Measurements from ENCODE around the gene MRPL55. TPM values are rescaled to one million over a fixed set of nuclear protein-coding genes. Genes with fewer than 3 reads are reported as not detected.

Gene MRPL55
- total RNA-seq, 1 donor from 2014 or later: 47.5 TPM

- peaks cover 19% of the 10 kb centered on the region for H3K4me1 Mint-ChIP-seq (ENCODE audit: unreplicated experiment)
- peak overlapping the region; percentile 24 for H3K27ac Mint-ChIP-seq (ENCODE audit: unreplicated experiment)
- peaks cover 34% of the 10 kb centered on the region for H3K36me3 Mint-ChIP-seq (ENCODE audit: low read depth, unreplicated experiment)
- no peaks in the 10 kb centered on the region for H3K9me3 Mint-ChIP-seq (ENCODE audit: unreplicated experiment)
- DNase-seq (ENCODE audit: low spot score): no peak
- H3K4me3 Mint-ChIP-seq (ENCODE audit: unreplicated experiment): peak overlapping the region; percentile 78
- TF ChIP-seq, protein P1, sequence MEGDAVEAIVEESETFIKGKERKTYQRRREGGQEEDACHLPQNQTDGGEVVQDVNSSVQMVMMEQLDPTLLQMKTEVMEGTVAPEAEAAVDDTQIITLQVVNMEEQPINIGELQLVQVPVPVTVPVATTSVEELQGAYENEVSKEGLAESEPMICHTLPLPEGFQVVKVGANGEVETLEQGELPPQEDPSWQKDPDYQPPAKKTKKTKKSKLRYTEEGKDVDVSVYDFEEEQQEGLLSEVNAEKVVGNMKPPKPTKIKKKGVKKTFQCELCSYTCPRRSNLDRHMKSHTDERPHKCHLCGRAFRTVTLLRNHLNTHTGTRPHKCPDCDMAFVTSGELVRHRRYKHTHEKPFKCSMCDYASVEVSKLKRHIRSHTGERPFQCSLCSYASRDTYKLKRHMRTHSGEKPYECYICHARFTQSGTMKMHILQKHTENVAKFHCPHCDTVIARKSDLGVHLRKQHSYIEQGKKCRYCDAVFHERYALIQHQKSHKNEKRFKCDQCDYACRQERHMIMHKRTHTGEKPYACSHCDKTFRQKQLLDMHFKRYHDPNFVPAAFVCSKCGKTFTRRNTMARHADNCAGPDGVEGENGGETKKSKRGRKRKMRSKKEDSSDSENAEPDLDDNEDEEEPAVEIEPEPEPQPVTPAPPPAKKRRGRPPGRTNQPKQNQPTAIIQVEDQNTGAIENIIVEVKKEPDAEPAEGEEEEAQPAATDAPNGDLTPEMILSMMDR (IDR thresholded peaks at IDR 0.05; ENCODE audit: unreplicated experiment): no peak
- H3K27me3 Mint-ChIP-seq (ENCODE audit: unreplicated experiment): peaks cover 15% of the 10 kb centered on the region
Observed at GRCh38 chr1:228099331-228099732, 9.8 kb downstream of the MRPL55 start.

DNA sequence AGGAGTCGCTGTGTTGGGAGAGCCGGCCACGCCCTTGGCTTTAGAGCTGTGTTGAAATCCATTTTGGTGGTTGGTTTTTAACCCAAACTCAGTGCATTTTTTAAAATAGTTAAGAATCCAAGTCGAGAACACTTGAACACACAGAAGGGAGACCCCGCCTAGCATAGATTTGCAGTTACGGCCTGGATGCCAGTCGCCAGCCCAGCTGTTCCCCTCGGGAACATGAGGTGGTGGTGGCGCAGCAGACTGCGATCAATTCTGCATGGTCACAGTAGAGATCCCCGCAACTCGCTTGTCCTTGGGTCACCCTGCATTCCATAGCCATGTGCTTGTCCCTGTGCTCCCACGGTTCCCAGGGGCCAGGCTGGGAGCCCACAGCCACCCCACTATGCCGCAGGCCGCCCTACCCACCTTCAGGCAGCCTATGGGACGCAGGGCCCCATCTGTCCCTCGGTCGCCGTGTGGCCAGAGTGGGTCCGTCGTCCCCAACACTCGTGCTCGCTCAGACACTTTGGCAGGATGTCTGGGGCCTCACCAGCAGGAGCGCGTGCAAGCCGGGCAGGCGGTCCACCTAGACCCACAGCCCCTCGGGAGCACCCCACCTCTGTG, 10.7 kb downstream of the MRPL55 start:
- no peak for DNase-seq (ENCODE audit: low spot score)
- Mint-ChIP-seq H3K4me3 (ENCODE audit: unreplicated experiment) (no peak overlapping the region), H3K27me3 (ENCODE audit: unreplicated experiment) (peaks cover 15% of the 10 kb centered on the region), H3K9me3 (ENCODE audit: unreplicated experiment) (no peaks in the 10 kb centered on the region), H3K36me3 (ENCODE audit: low read depth, unreplicated experiment) (peaks cover 37% of the 10 kb centered on the region), H3K4me1 (ENCODE audit: unreplicated experiment) (peaks cover 18% of the 10 kb centered on the region), H3K27ac (ENCODE audit: unreplicated experiment) (no peak overlapping the region)
- TF ChIP-seq, protein P1 (IDR thresholded peaks at IDR 0.05; ENCODE audit: unreplicated experiment): no peak

- DNase-seq (ENCODE audit: low spot score): no peak
- Mint-ChIP-seq H3K4me1 (ENCODE audit: unreplicated experiment) (peaks cover 18% of the 10 kb centered on the region), H3K36me3 (ENCODE audit: low read depth, unreplicated experiment) (peaks cover 37% of the 10 kb centered on the region), H3K9me3 (ENCODE audit: unreplicated experiment) (no peaks in the 10 kb centered on the region), H3K27ac (ENCODE audit: unreplicated experiment) (no peak overlapping the region), H3K4me3 (ENCODE audit: unreplicated experiment) (peak overlapping the region; percentile 59), H3K27me3 (ENCODE audit: unreplicated experiment) (peaks cover 15% of the 10 kb centered on the region)
- TF ChIP-seq, protein P1 (IDR thresholded peaks at IDR 0.05; ENCODE audit: unreplicated experiment): no peak
Observed at GRCh38 chr1:228097333-228098081, 11.6 kb downstream of the MRPL55 start.

DNA sequence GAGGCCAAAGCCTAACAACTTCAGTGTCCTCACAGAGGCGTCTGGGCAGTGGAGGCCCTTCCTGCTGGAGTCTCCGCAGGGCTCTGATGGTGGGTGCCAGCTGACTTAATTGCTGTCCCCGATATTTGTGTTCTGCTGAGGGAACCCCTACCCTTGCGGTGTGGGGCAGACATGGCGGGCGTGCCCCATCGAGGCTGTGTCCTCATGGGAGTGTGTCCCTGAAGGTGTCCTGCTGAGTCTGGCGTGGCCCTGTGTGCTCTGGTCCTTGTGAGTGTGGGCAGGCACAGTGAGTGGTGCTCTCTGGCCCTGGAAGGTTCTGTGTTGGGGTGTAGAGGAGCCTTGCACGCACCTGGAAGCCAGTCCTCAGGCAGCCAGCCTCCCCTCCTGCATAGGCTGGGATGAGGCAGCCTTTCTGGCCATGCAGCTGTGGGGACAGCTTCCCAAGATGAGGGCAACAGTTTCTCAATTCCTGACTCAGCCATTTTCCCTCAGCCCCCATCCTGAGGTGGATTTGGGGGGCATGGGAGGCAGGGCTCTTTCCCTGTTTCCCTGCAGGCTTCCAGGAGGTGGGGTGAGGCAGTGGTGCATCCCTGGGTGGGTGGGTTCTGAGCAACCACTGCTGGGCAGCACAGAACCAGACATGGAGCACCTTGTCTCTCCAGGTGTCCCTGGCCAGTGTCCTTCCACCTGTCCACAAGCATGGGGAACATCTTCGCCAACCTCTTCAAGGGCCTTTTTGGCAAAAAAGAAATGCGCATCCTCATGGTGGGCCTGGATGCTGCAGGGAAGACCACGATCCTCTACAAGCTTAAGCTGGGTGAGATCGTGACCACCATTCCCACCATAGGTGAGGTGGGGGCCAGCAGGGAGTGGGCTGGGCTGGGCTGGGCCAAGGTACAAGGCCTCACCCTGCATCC, 12.4 kb downstream of the MRPL55 start:
- Mint-ChIP-seq H3K36me3 (ENCODE audit: low read depth, unreplicated experiment) (peaks cover 37% of the 10 kb centered on the region), H3K27me3 (ENCODE audit: unreplicated experiment) (peaks cover 18% of the 10 kb centered on the region), H3K27ac (ENCODE audit: unreplicated experiment) (no peak overlapping the region), H3K9me3 (ENCODE audit: unreplicated experiment) (no peaks in the 10 kb centered on the region), H3K4me1 (ENCODE audit: unreplicated experiment) (peaks cover 25% of the 10 kb centered on the region), H3K4me3 (ENCODE audit: unreplicated experiment) (no peak overlapping the region)
- no peak for DNase-seq (ENCODE audit: low spot score)
- TF ChIP-seq, protein P1 (IDR thresholded peaks at IDR 0.05; ENCODE audit: unreplicated experiment): no peak

Data from endothelial cell (in vitro differentiated cells).